IMR-90 (cell line): ENCODE measurements around the gene FES. TPM values are rescaled to one million over a fixed set of nuclear protein-coding genes. Genes with fewer than 3 reads are reported as not detected.

Experiments
- ATAC-seq: fragments of 200-7000 bp; cut with Tn5 transposase; 2 replicates; pipeline ENCODE4 v1.9.1; 2020; ENCODE audit warnings: low read depth, mild to moderate bottlenecking, moderate library complexity
- BruUV-seq: library from RNA; stranded (reverse); fragments of 400-500 nt; replicated peaks from 2 replicates; lab custom pipeline; 2021; lab: Mats Ljungman, UMichigan
- CTCF ChIA-PET: fragments of 300-600 bp; formaldehyde crosslinking; extraction: SDS; loops from one replicate; lab custom pipeline; 2021; ENCODE audit warnings: antibody characterized with exemption; lab: Yijun Ruan, JAX
- POLR2A ChIA-PET: fragments of 300-600 bp; sonication (Branson Sonifier 250); formaldehyde crosslinking; loops from one replicate; lab custom pipeline; 2022; ENCODE audit warnings: antibody characterized with exemption; ENCODE audit not compliant: unreplicated experiment; lab: Charles Lee
- DNase-seq: peaks from one replicate; pipeline ENCODE4 v3.0.0; 2013
- H2AFZ ChIP-seq: replicated peaks from 2 replicates; pipeline ENCODE3; 2013; ENCODE audit warnings: low read length, mild to moderate bottlenecking; ENCODE audit not compliant: poor library complexity
- H2AK5ac ChIP-seq: 2 replicates; pipeline ENCODE4 v1.6.1; 2013; ENCODE audit warnings: low read depth, low read length, inconsistent platforms
- H2AK9ac ChIP-seq: replicated peaks from 2 replicates; pipeline ENCODE3; 2013; ENCODE audit warnings: mild to moderate bottlenecking, low read depth, low read length, moderate library complexity; ENCODE audit not compliant: poor library complexity
- H2BK120ac ChIP-seq: 2 replicates; pipeline ENCODE4 v1.6.1; 2013; ENCODE audit warnings: low read depth, low read length, inconsistent platforms
- H2BK15ac ChIP-seq: 3 replicates; pipeline ENCODE4 v1.6.1; 2013; ENCODE audit warnings: low read depth, low read length, inconsistent platforms
- H2BK20ac ChIP-seq: 2 replicates; pipeline ENCODE4 v1.6.1; 2013; ENCODE audit warnings: low read depth, mild to moderate bottlenecking, inconsistent platforms, low read length, moderate library complexity
- H2BK5ac ChIP-seq: 2 replicates; pipeline ENCODE4 v1.6.1; 2013; ENCODE audit warnings: mild to moderate bottlenecking, low read depth, low read length, inconsistent platforms; ENCODE audit not compliant: poor library complexity, severe bottlenecking
- H3K14ac ChIP-seq: replicated peaks from 2 replicates; pipeline ENCODE4 v1.6.1; 2013; ENCODE audit warnings: low read depth, low read length, inconsistent platforms
- H3K18ac ChIP-seq: 2 replicates; pipeline ENCODE4 v1.6.1; 2013; ENCODE audit warnings: low read depth, low read length, control low read depth
- H3K23ac ChIP-seq: 2 replicates; pipeline ENCODE4 v1.6.1; 2013; ENCODE audit warnings: low read depth, low read length, inconsistent platforms
- H3K27ac ChIP-seq: 2 replicates; pipeline ENCODE4 v1.5.1; 2013; ENCODE audit warnings: mild to moderate bottlenecking, control low read depth, low read length; ENCODE audit not compliant: insufficient read depth
- H3K27me3 ChIP-seq: 2 replicates; pipeline ENCODE4 v1.6.1; 2013; ENCODE audit warnings: low read length; ENCODE audit not compliant: control insufficient read depth, insufficient read depth
- H3K36me3 ChIP-seq: 2 replicates; pipeline ENCODE4 v1.6.1; 2013; ENCODE audit warnings: low read length, mixed read lengths; ENCODE audit not compliant: control insufficient read depth, insufficient read depth
- H3K4ac ChIP-seq: 2 replicates; pipeline ENCODE4 v1.6.1; 2013; ENCODE audit warnings: low read depth, low read length, inconsistent platforms
- H3K4me1 ChIP-seq: 2 replicates; pipeline ENCODE4 v1.6.1; 2013; ENCODE audit warnings: low read length, mixed read lengths; ENCODE audit not compliant: control insufficient read depth, insufficient read depth
- H3K4me2 ChIP-seq: 2 replicates; pipeline ENCODE4 v1.6.1; 2013; ENCODE audit warnings: low read depth, mild to moderate bottlenecking, control low read depth, low read length, moderate library complexity
- H3K4me3 ChIP-seq: 2 replicates; pipeline ENCODE4 v1.5.1; 2013; ENCODE audit warnings: low read depth, mild to moderate bottlenecking, control low read depth, low read length, moderate library complexity; ENCODE audit not compliant: insufficient read depth
- H3K56ac ChIP-seq: 2 replicates; pipeline ENCODE4 v1.6.1; 2013; ENCODE audit warnings: low read length, inconsistent platforms; ENCODE audit not compliant: insufficient read depth; ENCODE audit errors: extremely low read depth
- H3K79me1 ChIP-seq, 2 experiments: 2 replicates each; pipeline ENCODE4 v1.6.1; 2013; ENCODE audit warnings: low read length in 2 of 2, inconsistent platforms in 1 of 2, low read depth in 1 of 2
- H3K9ac ChIP-seq: 2 replicates; pipeline ENCODE4 v1.6.1; 2013; ENCODE audit warnings: low read depth, low read length, control low read depth
- H3K9me1 ChIP-seq: 2 replicates; pipeline ENCODE4 v1.6.1; 2013; ENCODE audit warnings: low read length, inconsistent platforms; ENCODE audit not compliant: insufficient read depth
- H3K9me3 ChIP-seq: 2 replicates; pipeline ENCODE4 v1.6.1; 2013; ENCODE audit warnings: low read length; ENCODE audit not compliant: control insufficient read depth, insufficient read depth
- H4K20me1 ChIP-seq: 2 replicates; pipeline ENCODE4 v1.6.1; 2013; ENCODE audit warnings: low read length, inconsistent platforms; ENCODE audit not compliant: insufficient read depth
- H4K5ac ChIP-seq: 2 replicates; pipeline ENCODE4 v1.6.1; 2013; ENCODE audit warnings: mild to moderate bottlenecking, low read depth, low read length, control low read depth
- H4K8ac ChIP-seq, 2 experiments: 2 replicates each; pipeline ENCODE4 v1.6.1; 2013; ENCODE audit warnings: low read depth in 2 of 2, low read length in 2 of 2, control low read depth in 1 of 2, inconsistent platforms in 1 of 2
- H4K91ac ChIP-seq: 2 replicates; pipeline ENCODE4 v1.6.1; 2013; ENCODE audit warnings: low read depth, low read length, inconsistent platforms; ENCODE audit not compliant: insufficient read depth
- BHLHE40 ChIP-seq: fragments of 150-350 bp; IDR thresholded peaks from 2 replicates; pipeline ENCODE4 v1.6.1; 2016; ENCODE audit warnings: mild to moderate bottlenecking, low read depth, low read length
- CHD1 ChIP-seq: IDR thresholded peaks from 2 replicates; pipeline ENCODE4 v1.6.1; 2012; ENCODE audit warnings: low read depth, low read length, improper control_type of control experiment
- ELK1 ChIP-seq: fragments of 150-350 bp; IDR thresholded peaks from 2 replicates; pipeline ENCODE4 v1.6.1; 2016; ENCODE audit warnings: low read depth, mild to moderate bottlenecking, low read length, moderate library complexity, borderline replicate concordance
- FOS ChIP-seq: fragments of 150-350 bp; IDR thresholded peaks from 2 replicates; pipeline ENCODE4 v1.6.1; 2016; ENCODE audit warnings: low read depth, low read length
- MAFK ChIP-seq: IDR thresholded peaks from 2 replicates; pipeline ENCODE4 v1.6.1; 2012; ENCODE audit warnings: low read depth, low read length, improper control_type of control experiment
- MAZ ChIP-seq: IDR thresholded peaks from 2 replicates; pipeline ENCODE4 v1.6.1; 2012; ENCODE audit warnings: low read depth, mild to moderate bottlenecking, low read length, improper control_type of control experiment, moderate library complexity, borderline replicate concordance
- MXI1 ChIP-seq: IDR thresholded peaks from 2 replicates; pipeline ENCODE4 v1.6.1; 2012; ENCODE audit warnings: low read depth, mild to moderate bottlenecking, low read length, moderate library complexity, borderline replicate concordance
- POLR2A ChIP-seq: IDR thresholded peaks from 2 replicates; pipeline ENCODE4 v1.6.1; 2012; ENCODE audit warnings: mild to moderate bottlenecking, low read depth, low read length
- RCOR1 ChIP-seq: IDR thresholded peaks from 2 replicates; pipeline ENCODE4 v1.6.1; 2012; ENCODE audit warnings: mild to moderate bottlenecking, low read length, improper control_type of control experiment; ENCODE audit not compliant: insufficient replicate concordance
- RFX5 ChIP-seq: IDR thresholded peaks from 2 replicates; pipeline ENCODE4 v1.8.0; 2012; ENCODE audit warnings: low read depth, mild to moderate bottlenecking, low read length, moderate library complexity
- SMC3 ChIP-seq: fragments of 150-350 bp; IDR thresholded peaks from 2 replicates; pipeline ENCODE4 v1.6.1; 2016; ENCODE audit warnings: low read depth, mild to moderate bottlenecking, antibody characterized with exemption, low read length, moderate library complexity
- WGBS, 2 experiments: methylation state at CpG; one replicate each; pipeline versions ENCODE4 v1.1.5 to v1.1.7; 2013; ENCODE audit warnings: missing lambda C conversion rate in 2 of 2; ENCODE audit not compliant: insufficient read length in 1 of 2; ENCODE audit errors: extremely low coverage in 2 of 2; 5-methylcytosine and 5-hydroxymethylcytosine counted together
- dilution Hi-C: fragments of 300-500 bp; cut with HindIII; formaldehyde crosslinking; loops from one replicate; pipeline ENCODE4 v1.14.3; 2018; ENCODE audit warnings: low sequenced_read_pairs; ENCODE audit not compliant: unreplicated experiment
- in situ Hi-C: fragments of 300-500 bp; cut with MboI; formaldehyde crosslinking; loops from 3 replicates; pipeline ENCODE4 v1.14.3; 2019; ENCODE audit warnings: low sequenced_read_pairs, inconsistent platforms, mixed read lengths
- intact Hi-C: fragments of 100-400 bp; cut with micrococcal nuclease; formaldehyde crosslinking; loops from 2 replicates; pipeline ENCODE4 v1.10.0; 2022
- polyA plus RNA-seq, 3 experiments: library from polyadenylated mRNA; depleted of rRNA; stranded (reverse); fragments of >200 nt; gene quantifications; 2 replicates each; pipeline ENCODE4 v1.2.3, GENCODE V29; 2012; ENCODE audit warnings: low replicate concordance in 1 of 3
- total RNA-seq: library from RNA; depleted of rRNA; stranded (reverse); fragments of >200 nt; gene quantifications from 2 replicates; pipeline ENCODE4 v1.2.3, GENCODE V29; 2012
- TF ChIP-seq, protein P1 (sequence below): fragments of 150-350 bp; IDR thresholded peaks from 2 replicates; pipeline ENCODE4 v1.6.1; 2017; ENCODE audit warnings: mild to moderate bottlenecking, antibody characterized with exemption, low read length, low read depth

Gene FES
- total and polyA plus RNA-seq, 2 of the 4 experiments (the other 2 are of a cell fraction): 10.5 to 11.7 TPM

DNA sequence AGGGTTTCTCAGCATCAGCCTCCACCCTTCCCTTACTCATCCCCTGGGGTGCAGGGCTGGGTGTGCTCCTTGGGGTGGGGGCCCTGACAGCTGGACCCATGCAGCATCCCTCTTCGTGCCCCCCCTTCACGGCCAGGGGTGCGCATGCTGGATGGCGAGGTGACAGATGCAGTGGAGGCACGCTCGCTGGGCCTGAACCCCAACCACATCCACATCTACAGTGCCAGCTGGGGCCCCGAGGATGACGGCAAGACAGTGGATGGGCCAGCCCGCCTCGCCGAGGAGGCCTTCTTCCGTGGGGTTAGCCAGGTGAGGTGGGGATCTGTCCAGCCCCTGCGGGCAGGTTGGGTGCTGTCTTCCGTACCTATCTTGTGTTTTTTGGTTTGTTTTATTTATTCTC is 6.3 kb upstream of the FES start:
- Histone ChIP-seq H2BK120ac (no peak overlapping the region), H3K4me1 (peaks cover 14% of the 10 kb centered on the region), H2AK9ac (no peak overlapping the region), H2BK20ac (no peak overlapping the region), H2BK15ac (no peak overlapping the region), H3K4me2 (no peak overlapping the region), H3K27ac (no peak overlapping the region), H3K9me3 (no peaks in the 10 kb centered on the region), H3K4ac (no peak overlapping the region), H2AK5ac (no peak overlapping the region), H3K23ac (no peak overlapping the region), H3K4me3 (no peak overlapping the region), H2AFZ (peak overlapping the region; percentile 27), H3K27me3 (no peaks in the 10 kb centered on the region), H4K91ac (no peak overlapping the region), H4K20me1 (peaks cover 16% of the 10 kb centered on the region), H3K14ac (no peak overlapping the region), H3K18ac (no peak overlapping the region), H4K8ac (no peak overlapping the region), H3K9ac (no peak overlapping the region), H2BK5ac (no peak overlapping the region), H3K79me1 (peaks cover 12 to 36% of the 10 kb centered on the region in 2 experiments), H3K36me3 (peaks cover 62% of the 10 kb centered on the region), H3K9me1 (peaks cover 6% of the 10 kb centered on the region), H3K56ac (no peak overlapping the region), H4K5ac (no peak overlapping the region)
- DNase-seq (no peak), ATAC-seq (no peak)
- BruUV-seq: no TSS peak
- in situ Hi-C loops (loop anchor here (25.0 kb wide), 1 partner anchor 566 kb away; no protein-coding TSS in a partner anchor), dilution Hi-C loops (no loop called here), intact Hi-C loops (no loop called here)
- TF ChIP-seq MXI1 (no peak), ELK1 (no peak), RFX5 (no peak), FOS (no peak), POLR2A (no peak), CHD1 (no peak), MAZ (no peak), SMC3 (no peak), RCOR1 (no peak), MAFK (no peak), BHLHE40 (no peak)
- TF ChIP-seq, protein P1, sequence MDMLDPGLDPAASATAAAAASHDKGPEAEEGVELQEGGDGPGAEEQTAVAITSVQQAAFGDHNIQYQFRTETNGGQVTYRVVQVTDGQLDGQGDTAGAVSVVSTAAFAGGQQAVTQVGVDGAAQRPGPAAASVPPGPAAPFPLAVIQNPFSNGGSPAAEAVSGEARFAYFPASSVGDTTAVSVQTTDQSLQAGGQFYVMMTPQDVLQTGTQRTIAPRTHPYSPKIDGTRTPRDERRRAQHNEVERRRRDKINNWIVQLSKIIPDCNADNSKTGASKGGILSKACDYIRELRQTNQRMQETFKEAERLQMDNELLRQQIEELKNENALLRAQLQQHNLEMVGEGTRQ: no peak
- POLR2A ChIA-PET: no interaction called here
- CTCF ChIA-PET: no interaction called here
- WGBS, 2 experiments: no CpG with 5 or more reads among the region's 14 CpGs
